Cerebellar cortex (tissue), 1 donor: ENCODE data around the gene NEU1.

Experiments used
- DNase-seq: peaks from one replicate; pipeline ENCODE4 v3.0.0-alpha.2; 2015; ENCODE audit warnings: low spot score

The NEU1 gene

DNA sequence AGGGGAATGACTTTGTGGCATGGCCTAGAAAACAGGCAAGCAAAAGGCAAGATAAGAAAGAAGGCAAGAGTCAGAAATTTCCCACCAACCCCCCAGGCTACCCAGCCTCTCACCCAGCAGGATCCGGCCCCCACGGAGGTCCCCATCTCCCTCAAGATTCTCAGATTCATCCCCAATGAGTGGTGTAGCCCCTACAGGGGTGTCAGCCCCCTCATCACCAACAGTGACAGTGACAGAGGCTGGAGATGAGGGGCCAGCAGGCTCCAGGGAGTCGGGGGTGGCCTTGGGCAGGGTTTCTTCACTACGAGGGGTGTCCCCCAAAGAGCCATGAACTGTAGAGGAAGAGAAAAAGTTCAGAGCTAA, 33.9 kb upstream of the NEU1 start:
- DNase-seq: no peak

DNA sequence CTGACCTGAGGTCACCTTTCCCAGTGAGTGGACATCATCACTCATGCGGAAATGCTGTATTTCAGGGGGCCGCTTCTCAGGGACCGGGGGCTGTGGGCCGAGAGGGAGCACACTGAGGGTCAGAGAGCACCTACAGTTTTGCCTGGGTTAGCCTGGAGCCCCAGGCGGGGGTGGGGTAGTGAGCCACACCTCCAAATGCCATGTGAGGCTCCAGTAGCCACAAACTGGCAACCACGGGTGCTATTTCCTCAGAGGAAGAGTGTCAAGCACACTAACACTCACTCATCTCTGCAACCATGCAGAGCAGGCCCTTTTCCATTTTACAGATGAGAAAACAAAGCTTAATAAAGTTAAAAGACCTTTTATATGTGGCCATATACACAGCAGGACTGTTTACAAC, 30.2 kb upstream of the NEU1 start:
- DNase-seq: no peak

DNA sequence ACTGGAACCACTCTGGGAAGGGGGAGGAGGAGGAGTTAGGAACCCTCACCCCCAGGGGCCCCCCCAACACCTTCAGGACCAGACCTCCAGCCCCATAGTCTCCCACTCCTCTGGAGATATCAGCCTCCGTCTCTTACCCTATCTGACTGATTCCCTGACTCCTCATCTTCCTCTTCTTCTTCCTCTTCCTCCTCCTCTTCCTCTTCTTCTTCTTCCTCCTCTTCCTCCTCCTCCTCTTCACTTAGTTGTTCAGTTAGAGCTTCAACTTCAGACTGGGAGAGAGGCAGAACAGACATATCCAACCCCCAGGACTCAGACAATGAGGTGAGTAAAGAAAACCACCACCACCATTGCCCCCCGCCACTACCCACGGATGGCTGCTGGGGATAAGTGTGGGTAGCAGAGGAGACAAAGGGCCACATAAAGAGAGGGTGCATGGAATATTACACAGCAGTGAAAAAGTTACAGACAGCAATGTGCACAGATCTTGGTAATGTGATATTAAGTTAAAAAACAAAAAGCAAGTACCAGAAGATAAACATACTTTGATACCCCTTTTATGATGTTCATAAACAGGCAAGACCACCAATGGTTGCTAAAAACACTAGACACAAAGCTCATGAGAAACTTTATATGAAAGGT, 26.8 kb upstream of the NEU1 start:
- no peak for DNase-seq

DNA sequence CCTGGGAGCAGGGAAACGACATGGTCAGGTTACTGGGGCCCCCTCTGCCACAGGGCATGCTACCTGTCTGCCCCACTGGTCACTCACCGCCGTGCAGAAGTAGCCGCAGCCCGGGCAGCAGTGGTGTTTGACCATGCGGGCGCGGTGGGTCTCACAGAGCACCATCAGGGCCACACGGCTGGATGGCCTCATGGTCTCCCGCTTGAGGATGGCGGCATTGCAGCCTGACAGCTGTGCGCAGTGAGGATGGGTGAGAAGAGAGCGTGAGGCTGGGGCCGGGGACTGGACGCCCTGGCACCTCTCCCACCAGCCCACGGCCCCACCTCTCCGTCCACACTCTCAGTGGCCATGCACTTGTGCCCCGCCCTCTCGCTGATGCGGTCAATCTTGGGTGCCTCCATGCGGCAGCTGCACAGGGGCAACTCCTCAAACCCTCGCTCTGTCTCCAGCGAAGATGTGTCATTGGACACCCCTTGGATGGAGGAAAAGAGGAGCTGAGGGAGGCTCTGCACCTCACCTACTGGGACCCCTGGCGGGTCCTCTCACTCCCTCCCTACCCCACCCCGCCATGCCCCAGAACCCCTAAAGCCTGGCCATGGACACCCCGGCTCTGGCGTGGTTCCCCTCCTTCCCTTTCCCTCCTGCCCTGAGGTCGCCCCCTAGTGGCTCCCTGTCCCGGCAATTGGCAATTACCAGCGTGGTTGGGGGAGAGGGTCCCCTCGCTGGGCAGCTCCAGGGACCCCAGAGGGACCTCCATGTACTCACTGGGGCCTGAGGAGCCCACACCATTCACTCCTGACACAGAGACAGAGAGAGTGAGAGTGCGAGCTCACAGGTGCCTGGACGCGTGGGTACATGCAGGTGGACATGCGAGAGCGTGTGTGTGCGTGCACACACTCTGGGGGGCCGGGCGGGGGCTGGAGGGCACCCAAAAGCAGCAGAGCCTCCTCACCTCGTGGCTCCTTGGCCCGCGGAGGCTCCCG, 25.9 kb upstream of the NEU1 start:
- no peak for DNase-seq

GRCh38 chr6:31887173-31888007, 24.8 kb upstream of the NEU1 start:
- DNase-seq: no peak

GRCh38 chr6:31886541-31886991, 23.9 kb upstream of the NEU1 start:
- DNase-seq: no peak

DNA sequence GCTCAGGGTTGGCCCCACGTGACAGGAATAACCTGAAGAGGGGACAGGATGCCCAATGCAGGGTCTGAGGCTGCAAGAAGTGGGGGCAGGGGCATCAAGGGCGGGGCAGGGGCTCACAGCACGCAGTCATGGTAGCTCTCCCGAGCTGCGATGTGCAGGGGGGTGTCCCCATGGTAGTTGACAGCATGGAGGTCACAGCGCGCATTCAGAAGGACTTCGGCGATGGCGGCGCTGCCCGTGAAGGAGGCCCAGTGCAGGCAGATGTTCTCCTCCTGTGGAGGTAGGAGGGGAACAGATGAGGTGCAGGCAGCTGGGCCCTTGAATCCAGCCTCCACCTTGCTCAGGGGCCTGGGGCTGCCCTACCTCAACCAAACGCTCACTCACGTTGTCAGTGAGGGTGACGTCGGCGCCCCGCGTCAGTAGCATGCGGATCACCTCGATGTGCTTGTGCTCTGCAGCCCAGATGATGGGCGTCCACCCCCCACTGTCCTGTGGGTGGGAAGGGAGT, 22.0 kb upstream of the NEU1 start:
- no peak for DNase-seq

DNA sequence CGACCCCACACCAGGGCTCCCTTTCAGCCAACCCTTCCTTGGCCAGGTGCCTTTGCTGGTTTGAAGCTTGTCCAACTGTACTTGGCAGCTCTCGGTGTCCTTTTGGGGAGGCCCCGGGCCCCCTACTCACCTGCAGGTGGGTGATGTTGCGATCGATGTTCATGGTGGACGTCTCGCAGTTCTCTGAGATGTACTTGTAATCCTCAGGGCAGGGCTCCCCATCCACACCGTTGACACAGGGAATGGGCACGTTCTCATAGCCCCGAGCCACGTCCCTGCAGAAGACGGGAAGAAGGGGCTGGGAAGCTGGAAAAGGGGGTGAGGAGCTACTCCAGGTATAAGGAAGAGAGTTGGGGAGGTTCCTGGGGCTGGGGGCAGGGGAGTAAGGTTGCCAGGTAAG, 21.1 kb upstream of the NEU1 start:
- DNase-seq: no peak

DNA sequence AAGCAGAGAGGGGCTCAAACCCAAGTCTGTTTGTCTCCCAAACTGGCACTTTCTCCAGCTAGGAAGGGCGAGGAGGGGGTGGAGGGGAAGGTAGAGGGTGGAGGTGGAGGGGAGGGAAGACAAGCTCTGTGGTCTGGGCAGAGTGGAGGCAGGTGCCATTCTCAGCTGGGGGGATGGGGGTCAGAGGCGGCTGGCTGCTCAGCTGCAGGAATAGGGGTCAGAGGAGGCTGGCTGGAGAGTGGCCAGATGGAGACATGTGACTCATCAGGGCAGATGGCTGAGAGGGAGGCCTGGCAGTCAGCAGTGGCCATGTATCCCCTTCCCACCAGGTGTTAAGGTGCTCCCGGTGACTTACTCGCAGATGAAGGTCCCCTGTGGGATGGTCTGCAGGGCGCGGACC, 19.7 kb upstream of the NEU1 start:
- no peak for DNase-seq

DNA sequence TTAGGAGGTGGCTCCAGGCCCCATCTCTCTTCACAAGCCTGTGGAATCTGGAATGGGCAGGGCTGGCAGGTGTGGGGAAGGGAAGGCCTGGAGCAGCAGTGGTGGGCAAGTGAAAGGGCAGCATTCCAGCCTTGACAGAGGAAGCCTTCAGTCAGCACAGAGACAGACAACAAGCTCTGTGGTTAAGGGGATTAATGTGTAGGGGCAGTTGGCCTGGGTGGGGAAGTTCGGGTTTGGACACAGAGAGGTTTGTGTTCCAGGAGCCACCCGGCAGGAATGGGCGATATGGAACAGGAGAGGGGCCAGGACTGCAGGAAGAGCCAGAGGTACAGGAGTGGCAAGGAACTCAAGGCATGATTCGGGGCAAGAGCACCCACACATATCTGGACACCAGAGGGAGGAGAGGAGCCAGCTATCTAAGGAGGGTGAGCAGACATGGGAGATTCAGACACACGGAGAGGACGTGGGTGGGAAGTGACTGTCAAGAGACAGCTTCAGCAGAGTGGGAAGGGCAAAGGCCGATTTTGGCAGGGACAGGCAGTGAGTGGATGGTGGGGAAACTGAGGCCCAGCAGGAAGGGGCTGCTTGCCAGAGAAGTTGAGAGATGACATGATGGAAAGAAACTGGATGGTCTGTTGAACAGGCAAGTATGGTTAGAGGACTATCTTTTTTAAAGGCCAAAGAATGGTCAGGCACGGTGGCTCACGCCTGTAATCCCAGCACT, 18.7 kb upstream of the NEU1 start:
- DNase-seq: no peak

- no peak for DNase-seq
Measured at GRCh38 chr6:31880616-31881015, 18.0 kb upstream of the NEU1 start.

DNA sequence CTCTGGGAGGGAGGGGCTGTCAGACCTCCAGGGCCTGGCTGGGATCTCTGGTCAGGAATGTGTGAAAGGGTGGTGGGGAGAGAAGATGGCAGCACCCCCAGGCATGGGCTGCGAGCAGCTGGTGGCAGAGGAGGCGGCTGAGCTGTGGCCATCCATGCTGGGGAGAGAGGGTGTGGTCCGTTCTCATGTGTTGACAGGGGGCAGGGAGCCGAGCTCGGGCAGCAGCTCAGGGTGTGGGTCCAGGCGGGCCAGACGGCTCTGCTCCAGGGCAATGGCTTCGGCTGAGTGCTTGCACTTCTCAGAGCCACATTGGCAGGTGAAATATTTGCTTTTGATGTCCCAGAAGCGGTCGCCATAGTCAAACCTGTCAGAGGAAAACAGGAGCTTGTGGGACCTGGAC, 17.3 kb upstream of the NEU1 start:
- DNase-seq: no peak

GRCh38 chr6:31879143-31879542, 16.5 kb upstream of the NEU1 start:
- no peak for DNase-seq

DNA sequence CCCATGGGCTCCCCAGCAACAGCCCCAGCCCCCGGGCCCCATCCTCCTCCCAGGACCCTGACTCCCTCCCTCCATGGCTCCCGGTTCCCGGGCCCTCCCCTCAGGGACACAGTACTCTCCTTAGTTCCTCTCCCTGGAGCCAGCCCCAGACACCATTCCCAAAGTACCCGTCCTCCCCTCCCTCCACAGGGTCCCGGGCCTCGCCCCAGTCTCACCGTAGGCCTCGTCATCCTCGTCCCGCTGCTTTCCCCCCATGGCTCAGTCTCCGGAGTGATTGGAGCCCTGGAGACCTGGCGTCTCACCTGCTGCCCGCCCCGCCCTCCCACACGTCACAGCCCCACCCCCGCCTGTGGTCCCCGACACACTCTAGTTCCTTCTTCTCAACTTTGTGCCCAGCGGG, 16.1 kb upstream of the NEU1 start, which contains the start of gene SLC44A4:
Gene SLC44A4, minus strand, starts transcription at position 272 of the 400 bp plus-strand sequence. Its CDS starts 17 bp downstream, at position 255.
- no peak for DNase-seq

DNA sequence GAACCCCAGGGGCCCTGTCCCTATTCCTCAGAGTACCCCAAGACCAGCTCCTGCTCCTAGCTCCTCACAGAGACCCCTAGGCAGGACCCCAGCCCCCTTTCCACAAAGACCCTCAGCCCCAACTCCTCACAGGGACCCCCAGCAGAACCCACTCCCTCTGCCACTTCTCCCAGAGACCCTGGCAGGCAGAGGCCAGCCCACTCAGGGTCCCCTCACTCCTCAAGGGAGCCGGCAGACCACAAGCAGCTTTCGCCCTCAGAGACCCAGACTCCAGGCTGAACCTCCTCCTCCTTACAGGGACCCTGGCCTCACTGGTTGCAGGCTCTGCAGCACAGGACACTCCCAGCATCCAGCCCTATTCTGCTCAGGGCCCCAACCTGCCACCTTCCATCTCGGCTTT, 15.6 kb upstream of the NEU1 start:
- DNase-seq: no peak

GRCh38 chr6:31877651-31878161, 15.1 kb upstream of the NEU1 start:
- DNase-seq: no peak

- no peak for DNase-seq
Measured at GRCh38 chr6:31877125-31877650, 14.6 kb upstream of the NEU1 start.

DNA sequence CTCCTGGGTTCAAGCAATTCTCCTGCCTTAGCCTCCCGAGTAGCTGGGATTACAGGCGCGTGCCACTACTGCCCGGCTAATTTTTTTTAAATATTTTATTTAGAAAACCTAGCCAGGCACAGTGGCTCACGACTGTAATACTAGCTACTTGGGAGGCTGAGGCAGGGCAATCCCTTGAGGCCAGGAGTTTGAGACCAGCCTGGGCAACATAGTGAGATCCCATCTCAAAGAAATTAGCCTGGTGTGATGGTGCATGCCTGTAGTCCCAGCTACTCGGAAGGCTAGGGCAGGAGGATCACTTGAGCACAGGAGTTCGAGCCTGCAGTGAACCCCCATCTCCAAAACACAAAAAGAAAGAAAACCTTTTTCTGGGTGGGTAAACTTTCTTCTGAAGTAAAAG, 13.7 kb upstream of the NEU1 start:
- DNase-seq: no peak

DNA sequence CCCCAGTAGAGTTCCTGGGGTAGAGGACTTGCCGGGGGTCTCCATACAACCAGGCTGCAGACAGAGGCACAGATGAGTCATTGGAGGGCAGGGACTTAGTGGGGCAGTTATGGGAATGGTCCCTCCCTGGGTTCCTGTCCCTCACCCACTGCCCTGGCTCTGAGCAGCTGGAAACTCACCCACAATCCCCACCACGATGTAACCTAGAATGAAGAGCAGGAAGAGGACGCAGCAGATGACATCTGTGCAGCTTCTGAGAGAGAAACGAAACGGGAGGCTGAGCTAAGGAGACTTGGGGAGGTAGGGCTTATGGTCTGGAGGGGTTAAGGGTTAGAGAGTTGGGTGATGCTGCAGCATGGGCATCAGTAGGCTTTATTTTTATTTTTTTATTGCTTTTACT, 13.3 kb upstream of the NEU1 start:
- no peak for DNase-seq

DNA sequence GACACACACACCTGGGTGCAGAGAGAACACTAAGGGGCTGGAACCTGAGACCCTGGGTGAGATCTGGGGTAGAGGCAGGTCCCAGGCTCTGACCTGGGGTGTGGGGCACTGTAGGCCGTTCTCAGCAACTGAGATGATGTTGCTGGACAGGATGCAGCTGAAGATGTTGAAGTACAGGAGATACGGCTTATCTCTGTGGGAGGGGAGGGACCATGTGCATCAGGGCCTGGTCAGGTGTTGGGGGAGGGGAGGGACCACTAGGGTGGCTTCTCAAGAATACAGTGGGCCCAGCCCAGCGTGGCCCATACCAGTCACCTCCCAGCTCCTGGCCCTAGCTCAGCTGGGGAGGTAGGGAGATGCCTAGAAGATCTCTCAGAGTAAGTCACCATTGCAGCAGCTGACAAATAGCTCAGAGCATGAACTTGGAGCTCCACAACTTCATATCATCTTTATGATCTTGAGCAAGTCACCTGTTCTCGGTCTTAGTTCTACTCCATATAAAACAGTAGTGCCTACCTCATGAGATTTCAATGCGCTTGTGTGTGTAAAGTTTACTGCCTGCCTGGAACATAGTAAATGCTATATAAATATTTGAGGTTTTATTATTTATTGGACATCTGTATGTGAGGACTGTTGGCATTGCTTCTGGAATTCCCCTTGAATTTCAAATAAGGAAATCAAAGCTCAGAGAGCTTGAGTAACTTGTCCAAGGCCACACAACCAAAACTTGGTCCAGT, 12.4 kb upstream of the NEU1 start:
- DNase-seq: no peak
